HG03196 (cell line): Measurements from ENCODE around the gene ITGB2.

Experiments used
- ATAC-seq: cut with Tn5 transposase; IDR thresholded peaks from one replicate; pipeline ENCODE4 v1.9.1; 2021; ENCODE audit not compliant: unreplicated experiment

The ITGB2 gene

DNA sequence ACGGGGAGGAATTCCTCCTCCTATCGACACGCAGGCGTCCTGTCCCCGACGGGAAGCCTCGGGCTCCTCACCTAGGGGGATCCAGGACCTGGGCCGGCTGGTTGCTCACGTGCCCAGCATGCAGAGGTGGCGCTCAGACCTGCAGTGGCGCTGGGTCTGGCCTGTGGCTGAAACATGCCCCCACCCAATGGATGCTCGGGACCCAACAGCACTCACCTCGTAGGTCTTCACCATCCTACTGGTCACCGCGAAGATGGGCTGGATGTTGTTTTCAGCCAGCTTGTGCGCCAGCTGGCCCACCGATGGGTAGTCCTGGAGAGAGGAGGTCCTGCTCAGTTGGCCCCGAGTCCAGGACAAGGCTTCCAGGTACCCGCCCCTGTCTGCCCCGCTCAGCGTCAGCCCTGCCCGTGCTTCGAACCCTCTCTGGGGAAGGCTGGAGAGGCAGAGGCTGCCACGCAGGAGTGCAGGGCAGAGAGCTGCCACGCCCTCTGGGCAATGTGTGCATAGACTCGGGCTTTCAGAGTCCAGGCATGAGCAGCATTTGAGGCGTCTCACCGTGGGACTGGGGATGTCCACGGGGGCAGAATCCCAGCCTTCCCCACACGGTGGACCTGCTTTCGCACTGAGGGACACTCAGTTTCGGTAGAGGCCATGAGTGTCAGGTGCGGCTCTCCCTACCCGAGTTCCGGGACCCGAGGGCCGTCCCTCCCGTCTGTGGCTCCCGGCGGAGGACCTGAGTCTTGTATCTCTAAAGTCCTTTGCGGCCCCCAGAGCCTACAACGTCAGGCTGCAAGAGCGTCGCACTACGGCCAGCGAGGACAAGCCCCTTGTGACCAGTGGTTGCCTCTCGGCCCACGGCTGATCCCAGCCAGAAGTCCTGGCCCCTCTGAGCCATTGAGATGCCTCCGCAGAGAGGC lies 21.6 kb downstream of the ITGB2 start:
- no peak for ATAC-seq

- no peak for ATAC-seq
Observed at GRCh38 chr21:44898011-44898488, 22.6 kb downstream of the ITGB2 start.

GRCh38 chr21:44897326-44898010 lies 23.2 kb downstream of the ITGB2 start:
- no peak for ATAC-seq

DNA sequence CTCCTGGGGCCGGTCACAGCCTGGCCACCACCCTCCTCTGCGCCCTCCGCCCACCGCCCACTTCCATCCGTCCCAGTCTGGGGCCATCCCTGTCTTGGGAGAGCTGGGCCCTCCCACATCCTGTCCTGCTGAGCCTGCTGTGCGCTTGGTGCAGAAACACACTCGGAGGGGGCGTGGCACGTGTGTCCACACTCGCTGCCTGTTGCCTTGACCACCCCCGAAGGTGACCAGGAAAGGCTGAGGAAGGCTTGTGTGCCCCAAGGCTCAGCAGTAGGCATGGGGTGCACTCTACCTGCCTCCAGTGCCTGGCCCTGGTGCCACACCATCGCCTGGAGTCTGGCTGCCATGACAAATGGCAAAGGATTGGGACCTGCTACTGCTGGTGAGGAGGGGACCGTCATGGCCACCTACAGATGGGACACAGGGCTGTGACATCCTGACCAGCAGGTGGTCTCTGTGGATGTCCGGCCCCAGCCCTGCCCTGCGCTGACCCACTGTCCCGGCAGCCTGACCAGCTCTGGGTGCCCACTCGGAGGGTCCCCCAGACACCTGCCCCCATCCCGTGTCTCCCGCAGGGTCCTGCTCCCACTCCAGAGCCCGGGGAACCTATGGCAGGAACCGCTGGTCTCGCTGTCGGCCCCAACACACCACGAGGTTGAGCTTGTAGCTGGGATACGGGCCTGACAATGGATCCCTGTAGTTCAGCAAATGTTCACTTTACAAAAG lies 24.0 kb downstream of the ITGB2 start:
- ATAC-seq: no peak

DNA sequence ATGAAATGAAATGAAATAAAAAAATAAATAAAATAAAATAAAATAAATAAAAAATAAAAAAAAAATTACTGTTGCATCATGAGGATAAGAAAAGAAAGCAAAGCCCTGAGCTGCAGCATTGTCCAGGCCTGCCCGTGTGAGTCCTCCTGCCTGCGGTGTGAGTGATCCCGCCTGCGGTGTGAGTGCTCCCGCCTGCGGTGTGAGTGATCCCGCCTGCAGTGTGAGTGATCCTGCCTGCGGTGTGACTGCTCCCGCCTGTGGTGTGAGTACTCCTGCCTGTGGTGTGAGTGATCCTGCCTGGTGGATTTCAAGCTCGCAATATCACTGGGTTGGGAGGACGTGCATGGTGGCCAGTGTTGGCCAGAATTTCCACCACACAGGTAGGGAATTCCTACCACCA lies 24.8 kb downstream of the ITGB2 start:
- no peak for ATAC-seq

DNA sequence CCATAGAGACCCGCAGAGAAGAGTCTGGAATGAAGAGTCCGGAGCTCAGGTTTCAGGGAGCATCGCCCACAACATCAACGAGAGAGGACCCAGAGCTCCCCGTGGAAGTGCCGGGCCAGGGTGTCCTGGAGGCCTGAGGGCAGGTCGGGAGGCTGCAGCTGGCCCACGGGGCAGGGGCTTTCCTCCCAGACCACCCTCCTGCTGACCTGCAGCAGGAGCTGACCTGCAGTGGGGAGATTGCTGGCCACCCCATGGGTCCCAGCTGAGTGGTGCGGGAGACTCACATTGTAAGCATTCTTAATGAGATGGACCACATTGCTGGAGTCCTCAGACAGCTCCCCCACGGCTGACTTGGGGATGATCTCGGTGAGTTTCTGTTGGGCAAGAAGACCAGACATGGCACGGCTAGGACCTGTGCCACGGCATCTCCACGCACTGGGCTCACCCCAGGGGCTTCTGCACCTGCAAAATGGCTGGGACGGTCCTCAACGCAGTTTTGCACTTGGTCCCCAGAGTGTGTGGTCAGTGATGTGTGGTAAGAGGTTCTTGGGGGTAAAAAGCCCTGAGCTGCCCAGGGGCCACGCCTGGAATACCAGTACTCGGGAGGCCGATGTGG lies 25.9 kb downstream of the ITGB2 start:
- no peak for ATAC-seq

DNA sequence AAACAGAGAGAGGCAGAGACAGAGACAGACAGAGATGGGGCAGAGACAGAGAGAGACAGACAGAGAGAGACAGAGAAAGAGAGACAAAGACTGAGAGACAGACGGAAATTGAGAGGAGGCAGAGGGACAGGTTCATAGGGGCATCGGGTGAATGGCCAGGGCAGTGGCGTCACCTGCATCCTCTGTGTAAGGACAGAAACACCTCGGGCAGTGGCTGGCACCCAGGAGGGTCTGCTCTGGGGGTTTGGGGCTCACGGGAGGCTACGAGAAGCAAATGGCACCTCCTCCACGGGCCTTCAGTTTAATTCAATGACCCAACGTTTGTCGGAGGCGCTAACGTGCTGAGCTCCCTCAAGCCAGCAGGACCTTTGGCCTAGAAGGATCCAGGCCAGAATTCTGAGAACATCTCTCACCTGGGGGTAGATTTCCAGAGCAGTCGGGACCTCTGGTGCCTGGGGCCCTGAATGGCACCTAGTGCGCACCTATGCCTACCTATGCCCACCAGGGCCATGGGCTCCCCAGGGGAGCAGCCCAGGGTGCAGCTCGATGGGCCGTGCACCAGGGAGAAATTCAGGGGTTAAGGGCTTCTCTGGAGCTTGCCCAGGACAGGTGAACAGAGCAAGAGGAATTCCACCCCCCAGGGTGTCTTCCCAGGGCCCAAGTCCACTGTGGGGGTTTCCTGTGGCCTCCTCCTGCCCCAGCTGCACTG lies 26.6 kb downstream of the ITGB2 start:
- ATAC-seq: no peak

DNA sequence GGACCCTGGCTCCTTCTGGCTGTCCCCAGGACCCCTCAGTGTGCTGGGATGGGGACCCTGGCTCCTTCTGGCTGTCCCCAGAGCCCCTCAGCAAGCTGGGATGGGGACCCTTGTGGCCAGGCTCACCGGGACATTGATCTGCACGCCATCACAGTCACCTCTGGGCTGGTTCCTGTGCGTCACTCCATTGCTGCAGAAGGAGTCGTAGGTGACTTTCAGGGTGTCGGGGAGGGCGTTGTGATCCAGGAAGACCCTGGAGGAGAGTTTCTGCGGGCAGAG lies 27.5 kb downstream of the ITGB2 start:
- no peak for ATAC-seq

DNA sequence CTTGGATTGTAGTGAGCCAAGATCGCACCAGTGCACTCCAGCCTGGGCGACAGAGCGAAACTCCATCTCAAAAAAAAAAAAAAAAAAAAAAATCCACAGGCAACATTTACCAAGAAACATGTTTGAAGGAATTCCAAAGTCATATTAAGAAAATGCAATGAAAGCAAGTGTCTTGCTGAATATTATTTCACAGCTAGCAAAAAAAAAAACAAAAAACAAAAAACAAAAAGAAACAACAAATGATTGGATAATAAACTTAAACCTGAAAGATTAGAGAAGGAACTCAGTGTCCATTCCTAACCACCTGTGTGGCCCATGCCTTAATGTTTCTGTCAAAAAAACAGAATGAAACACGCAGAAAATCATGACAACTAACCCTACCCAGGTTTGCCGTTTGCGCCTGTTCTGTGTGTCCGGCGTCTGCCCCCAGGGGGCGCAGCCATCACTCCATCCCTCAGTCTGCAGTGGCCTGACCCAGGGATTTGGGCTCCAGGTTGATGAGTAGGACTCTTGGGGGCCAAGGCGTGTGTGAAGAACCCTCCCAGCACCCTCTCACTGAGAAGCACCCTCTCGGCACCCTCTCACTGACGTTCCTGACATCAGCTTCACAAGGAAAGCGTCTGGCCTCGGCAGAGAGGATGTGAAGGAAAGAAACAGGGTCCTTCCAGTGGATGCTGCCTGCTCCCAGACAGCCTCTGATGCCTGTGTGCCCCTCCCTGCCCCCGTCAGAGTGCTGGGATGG lies 28.0 kb downstream of the ITGB2 start:
- peak; percentile 44 for ATAC-seq

DNA sequence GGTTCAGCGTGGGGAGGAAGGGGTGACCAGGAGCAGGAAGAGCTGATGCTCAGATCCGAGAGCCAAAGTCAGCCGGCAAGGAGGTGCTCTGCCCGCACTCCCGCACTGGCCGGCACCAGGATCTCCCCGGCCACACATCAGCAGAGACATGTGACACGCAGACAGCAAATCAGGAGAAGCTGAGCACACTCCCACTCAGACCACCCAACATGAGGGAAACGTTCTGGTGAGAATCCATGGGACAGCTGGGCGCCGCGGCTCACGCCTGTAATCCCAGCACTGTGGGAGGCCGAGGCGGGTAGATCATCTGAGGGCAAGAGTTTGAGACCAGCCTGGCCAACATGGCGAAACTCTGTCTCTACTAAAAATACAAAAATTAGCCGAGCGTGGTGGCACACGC lies 28.6 kb downstream of the ITGB2 start:
- no peak for ATAC-seq

DNA sequence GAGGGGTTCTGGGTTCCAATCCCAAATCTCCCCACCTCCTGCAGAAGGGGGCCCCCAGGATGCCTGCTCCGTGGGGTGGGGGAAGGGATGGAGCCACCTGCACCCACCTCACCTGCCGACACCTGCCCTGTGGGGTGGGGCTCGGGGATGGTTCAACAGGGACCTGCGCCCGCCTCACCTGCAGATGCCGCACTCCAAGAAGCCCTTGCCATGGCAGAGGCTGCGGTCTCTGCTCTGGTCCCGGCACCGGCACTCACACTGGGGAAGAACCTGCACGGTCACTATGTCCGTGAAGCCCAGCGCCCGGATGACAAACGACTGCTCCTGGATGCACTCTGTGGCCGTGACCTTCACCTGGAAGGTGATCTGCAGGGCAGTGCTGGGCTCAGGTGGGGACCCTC lies 29.1 kb downstream of the ITGB2 start:
- no peak for ATAC-seq

DNA sequence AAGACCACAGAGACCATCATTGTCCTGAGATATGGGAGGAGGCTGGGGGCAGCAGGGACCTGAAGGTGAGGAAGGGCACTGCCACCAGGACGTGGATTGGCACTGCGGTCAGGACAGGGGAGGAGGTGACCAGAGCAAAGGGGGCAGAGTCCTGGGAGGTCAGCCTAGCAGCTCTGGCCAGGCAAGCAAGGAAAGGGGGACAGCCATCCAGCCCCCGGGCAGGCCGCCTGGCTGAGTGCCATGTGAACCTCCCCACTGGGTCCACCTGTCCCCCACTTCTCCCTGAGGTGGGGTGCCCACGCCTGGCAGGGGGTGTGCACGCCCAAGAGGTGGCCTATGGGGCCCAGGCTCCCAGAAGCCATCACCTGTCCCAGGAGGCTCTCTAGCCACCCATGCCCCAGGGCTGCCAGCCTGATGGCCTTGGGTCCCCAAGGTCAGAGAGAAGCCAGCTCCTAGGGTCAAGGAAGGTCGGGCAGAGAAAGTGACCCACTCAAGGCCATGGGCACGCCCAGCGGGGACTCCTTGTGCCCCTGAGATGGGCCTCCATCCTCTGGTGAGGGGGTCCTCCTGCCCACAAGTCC lies 29.6 kb downstream of the ITGB2 start:
- ATAC-seq: no peak

DNA sequence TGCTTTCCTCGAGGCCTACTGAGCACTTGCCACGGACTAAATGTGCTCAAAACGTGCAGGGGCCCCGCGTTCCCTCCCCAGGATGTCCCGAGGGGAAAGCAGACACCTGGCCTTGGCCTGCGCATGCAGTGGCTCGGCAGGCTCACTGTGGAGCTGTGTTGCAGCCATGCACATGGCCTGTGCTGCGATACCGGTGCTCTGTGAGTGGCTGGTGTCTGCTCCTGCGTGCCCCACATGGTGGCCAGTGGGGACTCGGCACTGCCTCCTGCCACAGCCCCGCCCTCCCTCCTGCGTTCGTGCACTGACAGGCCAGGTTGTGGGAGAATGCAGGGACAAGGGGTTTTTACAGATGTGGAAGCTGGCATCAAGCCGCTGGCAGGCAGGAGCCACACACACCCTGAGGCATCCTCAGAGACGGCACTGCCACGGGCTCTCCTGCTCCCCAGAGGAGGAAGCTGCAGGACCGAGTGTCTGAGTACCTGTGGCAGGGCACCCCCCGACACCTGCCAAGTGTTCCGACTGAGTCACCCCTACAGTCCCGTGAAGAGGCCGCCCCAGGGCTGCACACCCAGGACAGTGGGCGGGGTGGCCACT lies 30.3 kb downstream of the ITGB2 start:
- no peak for ATAC-seq

GRCh38 chr21:44889625-44890337 lies 30.9 kb downstream of the ITGB2 start:
- no peak for ATAC-seq

- no peak for ATAC-seq
Observed at GRCh38 chr21:44888581-44889550, 31.8 kb downstream of the ITGB2 start.

GRCh38 chr21:44887807-44888580 lies 32.7 kb downstream of the ITGB2 start:
- no peak for ATAC-seq
